Ishikawa (cell line): ENCODE results near the gene NDRG3.

ENCODE experiments used
- CEBPB ChIP-seq: IDR thresholded peaks from 2 replicates; pipeline ENCODE4 v1.6.1; 2012
- CREB1 ChIP-seq: IDR thresholded peaks from 2 replicates; pipeline ENCODE4 v1.6.1; 2012; ENCODE audit warnings: low read depth
- EGR1 ChIP-seq: IDR thresholded peaks from 2 replicates; pipeline ENCODE4 v1.6.1; 2012
- EP300 ChIP-seq: IDR thresholded peaks from 2 replicates; pipeline ENCODE4 v1.6.1; 2012; ENCODE audit warnings: borderline replicate concordance
- FOXM1 ChIP-seq: IDR thresholded peaks from 2 replicates; pipeline ENCODE4 v1.6.1; 2012; ENCODE audit warnings: low read depth, borderline replicate concordance
- RAD21 ChIP-seq: IDR thresholded peaks from 2 replicates; pipeline ENCODE4 v1.6.1; 2012; ENCODE audit warnings: low read depth
- TAF1 ChIP-seq: IDR thresholded peaks from 2 replicates; pipeline ENCODE4 v1.6.1; 2012; ENCODE audit warnings: low read depth, mild to moderate bottlenecking
- TEAD4 ChIP-seq: IDR thresholded peaks from 2 replicates; pipeline ENCODE4 v1.6.1; 2012
- YY1 ChIP-seq: IDR thresholded peaks from 2 replicates; pipeline ENCODE4 v1.6.1; 2012; ENCODE audit warnings: low read depth
- TF ChIP-seq, protein P1 (sequence below): IDR thresholded peaks from 2 replicates; pipeline ENCODE4 v1.6.1; 2012; ENCODE audit warnings: low read depth, mild to moderate bottlenecking

DNA sequence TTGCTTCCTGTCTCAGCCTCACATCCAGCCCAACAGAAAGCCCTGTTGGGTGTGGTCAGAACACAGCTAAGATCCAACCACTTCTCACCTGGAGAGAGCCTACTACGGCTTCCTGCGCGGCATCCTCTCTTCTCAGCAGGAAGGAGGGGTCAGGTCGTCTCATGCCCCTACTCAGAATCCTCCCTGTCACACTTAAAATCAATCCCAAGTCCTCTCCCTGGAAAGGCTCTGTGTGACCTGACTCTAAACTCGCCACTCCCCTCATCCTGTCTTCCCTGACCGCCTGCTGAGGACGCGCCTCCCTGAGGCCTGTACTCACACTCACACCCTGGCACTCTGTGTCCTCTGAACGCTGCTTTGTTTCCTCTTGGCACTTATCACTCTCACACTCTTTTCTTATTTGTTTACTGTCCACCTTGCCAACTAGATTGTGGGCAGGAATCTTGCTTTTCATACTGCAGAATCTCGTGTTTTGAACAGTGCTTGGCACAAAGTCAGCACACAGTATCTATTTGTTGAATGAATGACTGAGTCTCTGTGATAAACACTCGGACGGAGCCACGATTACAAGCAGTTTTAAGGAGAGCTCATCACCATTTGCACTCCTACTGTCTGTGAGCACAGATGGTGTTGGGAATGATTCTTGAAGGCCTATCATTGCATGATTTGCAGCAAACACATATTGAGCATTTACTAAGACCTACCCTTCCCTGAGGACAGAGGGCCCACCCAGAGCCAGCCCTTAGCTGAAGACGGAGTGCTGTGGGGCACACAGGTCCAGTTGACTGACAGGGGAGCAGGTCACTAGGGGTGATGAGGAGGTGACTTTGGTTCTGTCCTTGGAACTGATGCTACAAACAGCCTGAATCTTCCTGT lies 121.6 kb downstream of the NDRG3 start:
- TF ChIP-seq EP300 (no peak), RAD21 (no peak), TAF1 (no peak), TEAD4 (no peak), FOXM1 (no peak), CEBPB (no peak), YY1 (no peak), EGR1 (no peak), CREB1 (no peak)
- TF ChIP-seq, protein P1, sequence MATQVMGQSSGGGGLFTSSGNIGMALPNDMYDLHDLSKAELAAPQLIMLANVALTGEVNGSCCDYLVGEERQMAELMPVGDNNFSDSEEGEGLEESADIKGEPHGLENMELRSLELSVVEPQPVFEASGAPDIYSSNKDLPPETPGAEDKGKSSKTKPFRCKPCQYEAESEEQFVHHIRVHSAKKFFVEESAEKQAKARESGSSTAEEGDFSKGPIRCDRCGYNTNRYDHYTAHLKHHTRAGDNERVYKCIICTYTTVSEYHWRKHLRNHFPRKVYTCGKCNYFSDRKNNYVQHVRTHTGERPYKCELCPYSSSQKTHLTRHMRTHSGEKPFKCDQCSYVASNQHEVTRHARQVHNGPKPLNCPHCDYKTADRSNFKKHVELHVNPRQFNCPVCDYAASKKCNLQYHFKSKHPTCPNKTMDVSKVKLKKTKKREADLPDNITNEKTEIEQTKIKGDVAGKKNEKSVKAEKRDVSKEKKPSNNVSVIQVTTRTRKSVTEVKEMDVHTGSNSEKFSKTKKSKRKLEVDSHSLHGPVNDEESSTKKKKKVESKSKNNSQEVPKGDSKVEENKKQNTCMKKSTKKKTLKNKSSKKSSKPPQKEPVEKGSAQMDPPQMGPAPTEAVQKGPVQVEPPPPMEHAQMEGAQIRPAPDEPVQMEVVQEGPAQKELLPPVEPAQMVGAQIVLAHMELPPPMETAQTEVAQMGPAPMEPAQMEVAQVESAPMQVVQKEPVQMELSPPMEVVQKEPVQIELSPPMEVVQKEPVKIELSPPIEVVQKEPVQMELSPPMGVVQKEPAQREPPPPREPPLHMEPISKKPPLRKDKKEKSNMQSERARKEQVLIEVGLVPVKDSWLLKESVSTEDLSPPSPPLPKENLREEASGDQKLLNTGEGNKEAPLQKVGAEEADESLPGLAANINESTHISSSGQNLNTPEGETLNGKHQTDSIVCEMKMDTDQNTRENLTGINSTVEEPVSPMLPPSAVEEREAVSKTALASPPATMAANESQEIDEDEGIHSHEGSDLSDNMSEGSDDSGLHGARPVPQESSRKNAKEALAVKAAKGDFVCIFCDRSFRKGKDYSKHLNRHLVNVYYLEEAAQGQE: no peak
